HG03175 (cell line): ENCODE data around the gene LEMD2.
A peak's percentile ranks its signal among the peaks of the same experiment; 100 is the strongest.

Source experiments
- ATAC-seq: cut with Tn5 transposase; IDR thresholded peaks from one replicate; pipeline ENCODE4 v1.9.1; 2021; ENCODE audit warnings: mild to moderate bottlenecking, moderate library complexity; ENCODE audit not compliant: unreplicated experiment

The LEMD2 gene

GRCh38 chr6:33797626-33798342 is 8.9 kb upstream of the LEMD2 start:
- ATAC-seq: no peak

GRCh38 chr6:33794910-33795623 is 6.1 kb upstream of the LEMD2 start:
- ATAC-seq: no peak

GRCh38 chr6:33792981-33793380 is 4.1 kb upstream of the LEMD2 start:
- no peak for ATAC-seq

GRCh38 chr6:33791620-33792019 is 2.7 kb upstream of the LEMD2 start:
- no peak for ATAC-seq

GRCh38 chr6:33790910-33791309 is 2.0 kb upstream of the LEMD2 start:
- no peak for ATAC-seq

- ATAC-seq: no peak
These were observed 1.4 kb upstream of the LEMD2 start for GRCh38 chr6:33790379-33790778.

- ATAC-seq: no peak
These were observed 593 bp upstream of the LEMD2 start for GRCh38 chr6:33789550-33789895.

GRCh38 chr6:33787954-33788693 is 806 bp downstream of the LEMD2 start:
- peak; percentile 47 for ATAC-seq

- no peak for ATAC-seq
These were observed 1.5 kb downstream of the LEMD2 start for GRCh38 chr6:33787346-33787953.

GRCh38 chr6:33786736-33787135 is 2.2 kb downstream of the LEMD2 start:
- no peak for ATAC-seq

GRCh38 chr6:33785778-33786177 is 3.2 kb downstream of the LEMD2 start:
- ATAC-seq: no peak

- no peak for ATAC-seq
These were observed 4.1 kb downstream of the LEMD2 start for GRCh38 chr6:33784787-33785186.

- no peak for ATAC-seq
These were observed 5.0 kb downstream of the LEMD2 start for GRCh38 chr6:33783781-33784520.

GRCh38 chr6:33782561-33782960 is 6.4 kb downstream of the LEMD2 start:
- ATAC-seq: no peak

GRCh38 chr6:33781131-33781975 is 7.6 kb downstream of the LEMD2 start:
- ATAC-seq: no peak

GRCh38 chr6:33779895-33780294 is 9.0 kb downstream of the LEMD2 start:
- no peak for ATAC-seq

- no peak for ATAC-seq
These were observed 9.6 kb downstream of the LEMD2 start for GRCh38 chr6:33779290-33779689.

GRCh38 chr6:33778444-33779121 is 10.3 kb downstream of the LEMD2 start:
- no peak for ATAC-seq
